HG02623 (cell line): ENCODE data around the gene HPSE2.
"Not testable (repeated sequence)": the region's sequence is repeated elsewhere in the genome, so short reads cannot be mapped to it uniquely, and the experiment has no call there.

Source experiments
- ATAC-seq: cut with Tn5 transposase; IDR thresholded peaks from one replicate; pipeline ENCODE4 v1.9.1; 2021; ENCODE audit warnings: moderate library complexity; ENCODE audit not compliant: unreplicated experiment

The HPSE2 gene

DNA sequence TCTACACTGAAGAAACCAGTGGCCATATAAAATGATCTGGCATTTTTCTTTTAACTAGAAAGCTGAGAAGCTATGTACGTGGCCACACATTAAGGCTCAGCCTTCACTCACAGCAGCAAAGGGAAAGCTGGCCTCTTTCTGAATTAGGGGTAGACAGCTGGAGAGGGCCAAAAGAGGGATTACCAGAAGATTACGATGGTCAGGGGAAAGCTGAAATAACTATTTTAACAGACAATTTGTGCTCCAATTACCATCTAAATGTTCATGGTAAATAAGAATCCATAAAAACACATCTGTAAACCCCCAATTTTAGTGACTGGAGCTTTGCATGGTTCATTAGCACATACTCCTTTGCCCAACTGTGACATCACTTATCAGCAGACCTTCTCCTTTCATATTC, 314.3 kb downstream of the HPSE2 start:
- ATAC-seq, result no peak

DNA sequence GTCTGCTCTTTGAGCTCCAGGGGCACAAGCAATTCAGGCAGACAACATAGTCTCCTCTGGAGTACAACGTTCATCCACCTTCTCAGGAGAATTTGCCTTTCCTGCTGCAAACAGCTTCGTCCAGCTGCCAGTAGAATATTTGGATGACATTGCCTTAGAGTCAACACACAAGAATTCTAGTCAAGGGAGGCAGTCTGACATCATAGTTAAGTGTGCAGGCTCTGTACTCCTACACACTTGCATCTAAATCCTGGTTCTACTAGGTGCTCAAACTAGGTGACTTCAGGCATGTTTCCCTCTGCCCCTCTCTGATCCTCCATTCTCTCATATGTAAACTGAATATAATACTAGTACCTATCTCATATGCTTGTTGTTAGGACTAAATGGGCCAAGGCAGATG, 314.8 kb downstream of the HPSE2 start:
- ATAC-seq, result no peak

DNA sequence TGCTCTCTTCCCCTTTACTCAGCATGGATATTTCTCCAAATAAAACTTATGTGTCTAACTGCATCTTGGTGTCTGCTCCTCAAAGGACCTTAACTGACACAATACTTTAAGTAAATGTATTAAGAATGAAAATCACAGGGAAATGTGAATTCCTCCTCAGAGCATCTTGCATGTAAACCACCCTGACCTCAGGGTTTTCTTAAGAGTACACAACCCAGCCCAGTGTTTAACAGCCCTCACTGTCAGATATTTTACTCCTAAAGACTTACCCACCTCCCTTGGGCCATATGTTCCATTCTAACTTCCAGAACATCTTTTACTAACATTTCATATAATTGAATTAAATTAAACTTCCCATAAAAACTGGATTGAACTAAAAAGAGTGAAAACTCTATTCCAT, 315.3 kb downstream of the HPSE2 start:
- no peak for ATAC-seq

DNA sequence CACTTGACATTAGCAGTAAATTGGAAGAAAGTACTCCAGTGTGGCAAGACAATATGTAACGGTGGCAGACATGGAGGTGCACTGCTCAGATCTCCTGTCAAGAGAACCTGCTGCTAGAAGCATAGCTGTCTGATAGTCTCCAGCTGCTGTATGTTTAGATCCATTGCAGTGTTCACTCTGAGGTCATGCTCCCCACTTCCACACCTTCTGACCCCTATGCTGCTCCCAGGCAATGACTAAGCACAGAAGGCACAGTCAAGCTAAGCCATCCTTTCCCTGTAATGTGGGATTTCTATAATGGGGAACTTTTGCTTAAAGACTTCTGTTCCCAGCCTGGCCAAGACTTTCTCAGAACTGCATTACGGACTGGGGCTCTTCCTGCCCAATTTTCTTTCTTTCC, 315.8 kb downstream of the HPSE2 start:
- no peak for ATAC-seq

DNA sequence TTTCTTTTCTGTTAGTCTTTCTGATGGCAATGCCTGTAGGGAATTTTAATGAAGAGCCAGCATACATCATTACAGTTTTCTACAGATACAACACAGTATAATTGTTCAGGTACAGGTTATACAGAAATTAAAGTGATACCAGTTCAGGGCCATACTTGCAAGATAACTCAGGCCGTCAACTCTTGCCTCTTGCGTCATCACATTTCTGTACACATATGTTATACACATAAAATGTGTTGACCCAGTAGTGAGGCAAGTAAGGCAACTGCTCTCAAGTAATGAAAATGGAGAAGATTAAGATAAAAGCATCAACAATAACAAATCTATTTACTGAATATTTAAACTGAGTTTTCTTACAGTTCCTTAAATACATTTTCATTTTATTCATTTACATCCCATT, 317.8 kb downstream of the HPSE2 start:
- ATAC-seq, result no peak

DNA sequence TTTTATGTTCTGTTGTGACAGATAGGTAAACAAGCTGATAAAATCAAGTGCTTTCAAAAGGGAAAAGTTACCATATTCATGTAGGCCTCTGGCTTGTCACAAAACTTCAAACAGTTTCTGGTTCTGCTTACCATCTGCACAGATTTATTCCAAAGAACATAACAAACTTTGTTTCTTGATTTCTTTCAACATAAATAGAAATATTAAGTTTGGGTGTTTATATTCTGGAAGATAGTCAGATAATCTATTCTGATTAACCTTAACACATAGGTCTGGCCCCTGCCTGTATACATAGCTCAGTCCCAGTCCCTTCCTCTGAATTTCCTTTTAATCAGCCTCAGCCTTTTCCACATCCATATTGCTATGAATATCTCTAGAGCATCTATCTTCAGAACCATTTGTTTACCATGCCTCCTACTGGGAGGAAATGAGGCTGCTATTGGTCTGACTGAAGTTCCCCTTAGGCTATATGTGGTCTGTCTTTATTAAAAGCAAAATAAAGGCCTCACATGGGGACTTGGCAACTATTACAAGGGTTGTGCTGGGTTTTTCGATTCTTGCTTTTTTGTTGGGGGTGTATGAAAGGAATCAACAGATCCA, 319.0 kb downstream of the HPSE2 start:
- ATAC-seq, result no peak

DNA sequence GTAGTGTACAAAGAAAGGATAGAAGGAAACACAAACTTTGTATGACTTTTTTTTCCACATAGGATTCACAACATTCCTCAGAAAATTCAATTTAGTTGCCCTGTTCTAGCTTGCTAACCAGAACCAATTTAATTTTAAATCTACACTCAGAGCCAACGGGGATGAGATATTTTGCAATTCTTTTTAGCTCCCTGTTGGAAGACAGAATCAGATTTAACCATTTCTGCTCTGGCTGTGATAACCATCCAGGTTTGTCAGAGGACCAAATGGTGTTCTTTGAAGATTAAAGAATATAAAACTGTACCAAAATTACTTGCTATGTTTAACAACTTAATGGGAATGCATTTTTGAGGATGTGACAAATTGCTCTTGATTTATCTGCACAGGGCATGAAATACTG, 319.7 kb downstream of the HPSE2 start:
- no peak for ATAC-seq

DNA sequence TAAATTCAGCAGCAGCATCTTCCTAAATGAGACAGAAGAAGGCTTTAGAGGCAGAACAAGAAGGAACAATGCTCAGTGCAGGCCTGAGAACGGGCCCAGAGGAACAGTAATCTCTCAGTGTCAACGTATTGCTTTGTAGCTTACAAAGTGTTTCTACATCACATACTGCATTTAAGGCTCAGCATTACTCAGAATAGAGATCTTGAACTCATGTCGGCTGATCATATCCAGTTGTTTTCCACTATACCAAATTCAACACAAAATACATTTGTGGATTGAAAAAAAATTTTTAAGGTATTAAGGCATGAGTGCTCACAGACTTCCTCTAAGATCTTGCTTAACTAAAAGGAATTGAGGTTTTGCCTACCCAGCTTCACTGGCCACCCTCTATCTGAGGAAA, 325.1 kb downstream of the HPSE2 start:
- no peak for ATAC-seq

DNA sequence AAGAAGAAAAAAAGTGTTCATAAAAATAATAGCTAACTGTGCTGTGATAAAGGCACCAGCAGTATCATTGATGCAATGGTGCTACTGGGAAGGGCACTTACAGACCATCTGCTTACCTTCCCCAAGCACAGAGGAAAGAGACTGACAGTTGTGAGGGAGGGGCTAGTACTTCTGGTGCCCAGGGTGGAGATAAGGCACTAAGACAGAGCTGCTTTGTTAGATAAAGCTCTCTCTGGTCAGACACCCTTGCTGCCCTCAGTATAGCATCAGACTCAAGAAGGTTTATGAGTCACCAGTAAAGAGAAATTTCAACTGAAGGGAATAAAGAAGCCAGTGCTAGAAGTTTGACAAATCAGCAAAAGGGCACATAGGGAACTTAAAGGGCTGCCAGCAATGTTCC, 325.6 kb downstream of the HPSE2 start:
- ATAC-seq, result no peak

DNA sequence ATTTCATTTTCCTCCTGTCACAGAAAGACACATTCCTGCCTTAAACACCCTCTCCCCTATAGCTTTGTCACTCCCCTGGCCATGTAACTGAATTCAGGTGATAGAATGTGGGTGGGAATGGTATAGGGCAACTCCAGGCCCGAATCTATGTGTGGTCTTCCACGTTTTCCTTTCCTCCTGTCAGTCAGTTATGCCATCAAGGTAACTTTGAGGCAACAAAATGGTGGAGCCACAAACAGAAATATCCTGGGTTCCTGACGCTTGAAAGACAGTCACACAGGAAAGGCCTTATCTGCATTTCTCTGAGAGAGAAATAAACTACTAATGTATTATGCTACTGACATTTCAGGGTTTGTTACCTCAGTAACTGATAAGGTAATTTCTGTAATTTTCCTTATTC, 326.8 kb downstream of the HPSE2 start:
- ATAC-seq, result no peak

DNA sequence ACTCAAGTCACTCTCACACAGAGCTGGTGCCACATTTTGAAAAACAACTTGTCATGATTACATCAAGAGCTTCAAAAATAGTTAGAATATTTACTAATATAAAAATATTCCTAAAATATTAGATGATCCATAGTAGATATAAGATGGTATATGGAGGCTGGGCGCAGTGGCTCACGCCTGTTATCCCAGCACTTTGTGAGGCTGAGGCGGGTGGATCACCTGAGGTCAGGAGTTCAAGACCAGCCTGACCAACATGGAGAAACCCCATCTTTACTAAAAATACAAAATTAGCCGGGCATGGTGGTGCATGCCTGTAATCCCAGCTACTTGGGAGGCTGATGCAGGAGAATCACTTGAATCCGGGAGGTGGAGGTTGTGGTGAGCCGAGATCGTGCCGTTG, 327.4 kb downstream of the HPSE2 start:
- ATAC-seq, result not testable (repeated sequence)

DNA sequence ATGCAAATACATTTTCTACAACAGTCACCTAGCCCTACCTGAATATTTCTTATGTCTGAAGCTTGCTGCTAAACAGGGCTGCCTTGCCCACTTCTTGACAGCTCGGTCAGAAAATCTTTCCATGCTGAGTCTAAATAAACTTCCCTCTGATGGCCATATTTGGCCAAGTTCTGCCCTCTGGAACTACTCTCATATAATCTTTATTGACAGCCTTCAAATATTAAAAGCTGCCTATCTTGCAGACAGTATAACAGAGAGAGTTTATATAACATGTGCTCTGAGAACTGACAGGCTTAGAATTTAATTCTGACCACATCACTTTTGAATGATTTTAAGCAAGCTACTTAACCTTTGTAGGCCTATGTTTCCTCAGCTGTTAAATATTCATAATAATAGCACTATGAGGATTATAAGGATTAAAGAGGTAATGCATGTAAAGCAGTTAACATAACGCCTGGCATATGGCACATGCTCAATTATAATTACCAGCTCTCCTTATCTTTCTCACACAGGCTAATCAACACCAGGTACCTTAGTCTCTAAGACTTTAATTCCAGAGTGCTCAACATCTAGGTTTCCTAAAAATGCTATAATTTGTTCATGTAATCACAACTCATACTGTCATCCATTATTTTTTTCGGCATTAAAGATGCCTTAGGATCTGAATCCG, 334.1 kb downstream of the HPSE2 start:
- ATAC-seq, result no peak

DNA sequence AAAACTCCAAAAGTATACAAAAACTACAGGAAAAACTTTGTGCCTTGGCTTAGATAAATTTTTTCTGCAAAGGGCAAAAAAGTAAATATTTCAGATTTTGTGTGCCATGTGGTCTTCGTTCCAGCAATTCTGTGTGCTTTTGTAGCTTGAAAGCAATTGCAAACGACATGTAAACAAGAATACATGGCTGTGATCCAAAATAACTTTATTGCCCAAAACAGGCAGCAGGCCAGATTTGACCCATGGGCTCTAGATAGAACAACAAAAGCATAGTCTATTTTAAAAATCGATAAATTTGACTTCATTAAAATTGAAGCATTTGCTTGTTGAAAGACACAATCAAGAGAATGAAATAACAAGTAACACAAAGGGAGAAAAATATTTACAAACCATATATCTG, 336.6 kb downstream of the HPSE2 start:
- ATAC-seq, result no peak

DNA sequence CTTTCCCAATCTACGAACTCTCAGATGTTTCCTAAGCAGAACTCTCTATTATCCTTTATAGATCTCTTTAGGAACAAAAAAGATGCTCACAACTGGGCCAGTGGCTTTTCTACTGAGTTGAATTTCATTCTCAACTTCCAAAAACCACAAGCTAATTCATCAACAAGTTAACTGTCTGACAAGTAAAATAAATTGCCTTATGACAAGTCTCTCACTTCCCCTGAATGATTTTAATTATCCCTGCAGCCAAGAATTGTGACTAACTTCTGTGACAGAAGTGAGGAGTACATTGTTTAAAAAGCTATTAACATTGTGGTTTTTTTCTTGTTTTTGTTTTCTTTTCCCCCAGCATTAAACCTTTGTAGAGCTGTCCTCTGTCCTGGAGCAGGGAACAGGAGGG, 343.1 kb downstream of the HPSE2 start:
- ATAC-seq, result no peak

DNA sequence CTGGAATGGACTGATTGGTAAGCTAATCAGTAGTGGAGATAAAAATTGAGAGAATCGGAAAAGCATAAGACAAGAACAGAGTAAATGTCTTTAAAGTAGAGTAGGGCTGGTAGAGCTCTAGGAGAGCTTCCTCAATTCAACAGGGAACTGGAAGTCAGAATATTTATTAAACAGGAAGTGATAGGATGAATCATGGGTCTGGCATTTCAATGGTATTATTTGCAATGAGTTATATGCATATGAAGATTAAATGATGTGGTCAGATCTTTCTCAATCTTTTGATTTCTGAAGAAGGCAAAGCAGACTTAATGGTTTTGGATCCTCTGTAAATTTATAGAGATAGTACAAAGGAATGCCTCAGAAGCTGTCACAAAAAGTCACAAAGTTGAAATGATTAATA, 349.0 kb downstream of the HPSE2 start:
- ATAC-seq, result no peak

DNA sequence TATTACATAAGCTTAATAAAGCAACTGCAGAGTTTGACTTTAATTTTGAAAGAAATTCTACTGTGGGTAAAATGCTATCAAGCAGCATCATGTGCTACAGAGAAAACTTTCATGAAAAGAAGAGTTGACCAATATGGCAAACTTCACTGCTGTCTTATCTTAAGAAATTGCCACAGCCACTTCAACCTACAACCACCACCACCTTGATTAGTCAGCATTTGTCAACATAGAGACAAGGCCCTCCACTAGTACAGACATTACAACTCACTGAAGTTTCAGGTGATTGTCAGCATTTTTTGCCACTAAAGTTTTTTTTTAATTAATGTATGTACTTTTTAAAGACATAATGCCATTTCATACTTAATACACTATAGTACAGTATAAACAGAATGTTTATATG, 350.3 kb downstream of the HPSE2 start:
- no peak for ATAC-seq

DNA sequence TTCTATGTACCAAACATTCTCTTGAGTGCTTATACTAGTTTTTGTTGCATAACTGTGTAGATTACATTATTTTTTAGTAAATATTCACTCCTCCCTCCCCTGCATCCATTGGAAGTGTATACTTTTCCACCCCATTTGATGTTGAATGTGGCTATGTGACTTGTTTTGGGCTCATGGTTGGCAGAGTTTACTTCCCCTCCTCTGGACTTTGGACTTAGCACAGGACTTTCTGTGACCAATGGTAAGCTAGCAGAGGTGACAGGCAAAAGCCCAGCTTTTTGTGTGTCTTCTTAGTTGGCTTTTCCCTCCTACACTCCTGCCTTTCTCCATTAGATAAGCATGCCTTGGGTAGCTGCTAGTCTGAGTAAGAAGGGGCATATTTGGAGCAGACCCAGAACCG, 353.9 kb downstream of the HPSE2 start:
- no peak for ATAC-seq

DNA sequence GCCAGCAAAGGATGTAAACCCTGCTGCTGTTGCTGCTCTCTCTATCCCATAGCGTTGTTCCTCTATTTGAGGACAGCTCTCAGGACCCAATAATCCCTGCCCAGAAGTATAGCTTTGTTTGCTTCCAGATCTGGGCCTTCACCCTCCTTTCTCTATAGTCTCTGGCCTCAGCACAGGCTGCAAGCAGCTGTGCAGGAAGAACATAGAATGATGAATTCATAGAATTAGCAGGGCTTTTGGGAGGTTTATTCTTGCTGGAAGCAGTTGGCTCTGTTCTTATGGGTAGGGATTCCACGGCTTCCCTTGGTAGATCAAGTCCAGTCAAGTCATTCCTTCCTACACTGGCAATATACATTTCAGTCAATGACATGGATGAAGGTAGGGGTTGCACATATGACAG, 354.7 kb downstream of the HPSE2 start:
- no peak for ATAC-seq

DNA sequence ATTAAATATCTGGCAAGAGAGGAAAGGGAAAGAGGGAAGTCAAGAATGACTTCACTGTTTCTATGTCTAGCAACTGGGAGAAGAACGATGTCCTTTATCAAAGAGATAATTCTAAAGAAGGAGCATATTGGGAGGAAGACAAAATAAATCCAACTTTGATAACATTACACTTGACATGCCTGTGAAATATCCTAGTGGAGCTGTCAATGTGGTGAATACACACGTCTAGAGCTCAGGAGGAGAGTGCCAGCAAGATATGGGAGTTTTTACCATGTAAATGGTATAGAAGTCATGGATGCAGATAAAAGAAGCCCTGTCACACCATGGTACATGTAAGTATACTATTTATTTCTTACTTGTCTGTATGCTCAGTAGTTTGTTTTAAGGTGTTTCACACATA, 356.7 kb downstream of the HPSE2 start:
- no peak for ATAC-seq

DNA sequence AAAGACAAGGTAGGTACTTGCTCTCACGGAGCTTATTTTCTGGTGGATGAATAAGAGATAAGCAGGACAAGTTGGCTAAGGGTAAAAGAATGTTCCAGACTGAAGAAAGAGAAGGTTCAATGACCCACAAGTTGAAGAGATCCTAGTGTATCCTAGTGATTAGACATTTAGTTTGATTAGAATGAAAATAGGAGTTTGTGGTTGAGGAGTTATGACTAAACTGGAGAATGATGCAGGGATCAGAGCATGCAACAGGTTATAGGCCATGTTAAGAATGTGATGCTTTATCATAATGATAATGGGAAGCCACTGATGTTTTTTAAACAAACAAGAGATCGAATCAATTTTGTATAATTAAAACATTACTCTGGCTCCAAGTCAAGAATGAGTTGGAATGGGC, 357.2 kb downstream of the HPSE2 start:
- no peak for ATAC-seq

DNA sequence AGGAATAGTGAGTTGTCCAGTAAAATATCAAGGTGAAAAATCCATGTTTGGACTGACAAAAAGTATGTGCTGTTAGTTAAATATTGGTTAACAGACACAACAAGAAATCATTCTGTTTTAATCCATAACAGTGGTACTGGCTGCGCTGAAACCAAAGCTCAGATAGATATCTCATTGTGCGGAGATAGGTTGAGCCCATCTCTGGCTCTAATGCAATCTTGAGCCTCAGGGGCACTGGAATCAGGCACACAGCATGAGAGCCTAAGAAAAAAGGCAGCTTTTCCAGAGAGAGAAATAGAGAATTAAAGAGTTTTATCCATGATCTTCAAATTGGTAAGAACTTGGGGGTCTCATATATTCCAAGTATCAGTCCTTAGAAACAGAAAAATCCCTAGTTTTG, 373.7 kb downstream of the HPSE2 start:
- ATAC-seq, result no peak

DNA sequence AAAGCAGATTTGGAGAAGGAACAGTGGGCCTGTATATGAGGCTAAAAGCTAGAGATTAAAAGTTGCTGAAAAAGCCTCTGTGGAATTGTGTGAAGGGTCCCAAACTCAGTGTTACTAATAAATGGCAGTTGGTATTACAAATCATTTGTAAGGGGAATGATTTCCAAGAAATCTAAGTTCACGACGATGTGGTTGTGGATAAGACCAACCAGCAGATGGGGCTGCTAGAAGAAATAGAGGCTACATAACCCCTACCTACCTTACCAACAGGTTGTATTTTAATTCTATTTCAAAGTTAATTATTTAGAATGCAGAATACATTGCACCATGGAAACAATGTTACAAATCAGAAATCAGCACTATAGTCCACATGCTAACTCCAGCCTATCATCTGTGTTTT, 377.1 kb downstream of the HPSE2 start:
- no peak for ATAC-seq
